Breast epithelium (tissue), 4 donors: ENCODE data around the gene TTC38. TPM values are rescaled to one million over a fixed set of nuclear protein-coding genes. Genes with fewer than 3 reads are reported as not detected.

Source experiments
- DNase-seq, 2 donors: peaks; one replicate each; pipeline ENCODE4 v3.0.0-alpha.2; 2019; ENCODE audit warnings: low spot score in 2 of 2
- H3K27ac ChIP-seq, 2 donors: fragments of 200-600 bp; sonication (generic) in 1 of 2; one replicate each; pipeline ENCODE4 v1.5.1; 2016 to 2019; ENCODE audit warnings: mild to moderate bottlenecking in 1 of 2
- H3K27me3 ChIP-seq, 2 donors: fragments of 200-600 bp; sonication (generic) in 1 of 2; one replicate each; pipeline versions ENCODE4 v1.5.1 to v1.6.0; 2017 to 2019; ENCODE audit warnings: control low read depth in 1 of 2, mild to moderate bottlenecking in 1 of 2
- H3K36me3 ChIP-seq: fragments of 200-600 bp; one replicate; pipeline ENCODE4 v1.5.1; 2019
- H3K4me1 ChIP-seq, 2 donors: fragments of 200-600 bp; sonication (generic); one replicate each; pipeline ENCODE4 v1.5.1; 2016 to 2019; ENCODE audit warnings: control low read depth in 1 of 2
- H3K4me3 ChIP-seq, 3 donors: fragments of 200-600 bp; sonication (generic); 1 replicate in 2 of 3; 2 replicates in 1 of 3; pipeline ENCODE4 v1.5.1; 2016 to 2019; ENCODE audit warnings: mild to moderate bottlenecking in 3 of 3, moderate library complexity in 2 of 3
- H3K9me3 ChIP-seq, 2 donors: fragments of 200-600 bp; sonication (generic) in 1 of 2; one replicate each; pipeline ENCODE4 v1.5.1; 2016 to 2019; ENCODE audit warnings: control low read depth in 1 of 2
- POLR2A ChIP-seq: fragments of 450-650 bp; IDR thresholded peaks from one replicate; pipeline ENCODE4 v1.6.1; 2016; ENCODE audit warnings: antibody characterized with exemption, mild to moderate bottlenecking, moderate library complexity
- POLR2AphosphoS5 ChIP-seq, 3 donors: sonication (generic); formaldehyde crosslinking; IDR thresholded peaks; one replicate each; pipeline ENCODE4 v1.6.1; 2017; ENCODE audit warnings: antibody characterized with exemption in 3 of 3
- intact Hi-C: fragments of 100-400 bp; cut with DNase I; formaldehyde crosslinking; loops from one replicate; pipeline ENCODE4 v1.15.1; 2023; ENCODE audit warnings: low total_unique reads
- total RNA-seq, 3 donors: library from RNA; depleted of rRNA; stranded (reverse); fragments of >200 nt; gene quantifications; one replicate each; pipeline ENCODE4 v1.1.0, GENCODE V29; 2016
- TF ChIP-seq, protein P1 (sequence below), 3 donors: fragments of 450-650 bp; IDR thresholded peaks; one replicate each; pipeline ENCODE4 v1.5.1; 2016 to 2017; ENCODE audit warnings: antibody characterized with exemption in 3 of 3, mild to moderate bottlenecking in 3 of 3, moderate library complexity in 3 of 3

TTC38 gene
- total RNA-seq, result 100 to 1,000 TPM in 1 of 3 donors, 10 to 100 TPM in 2; 55.6 to 115 (median 82.3) TPM

DNA sequence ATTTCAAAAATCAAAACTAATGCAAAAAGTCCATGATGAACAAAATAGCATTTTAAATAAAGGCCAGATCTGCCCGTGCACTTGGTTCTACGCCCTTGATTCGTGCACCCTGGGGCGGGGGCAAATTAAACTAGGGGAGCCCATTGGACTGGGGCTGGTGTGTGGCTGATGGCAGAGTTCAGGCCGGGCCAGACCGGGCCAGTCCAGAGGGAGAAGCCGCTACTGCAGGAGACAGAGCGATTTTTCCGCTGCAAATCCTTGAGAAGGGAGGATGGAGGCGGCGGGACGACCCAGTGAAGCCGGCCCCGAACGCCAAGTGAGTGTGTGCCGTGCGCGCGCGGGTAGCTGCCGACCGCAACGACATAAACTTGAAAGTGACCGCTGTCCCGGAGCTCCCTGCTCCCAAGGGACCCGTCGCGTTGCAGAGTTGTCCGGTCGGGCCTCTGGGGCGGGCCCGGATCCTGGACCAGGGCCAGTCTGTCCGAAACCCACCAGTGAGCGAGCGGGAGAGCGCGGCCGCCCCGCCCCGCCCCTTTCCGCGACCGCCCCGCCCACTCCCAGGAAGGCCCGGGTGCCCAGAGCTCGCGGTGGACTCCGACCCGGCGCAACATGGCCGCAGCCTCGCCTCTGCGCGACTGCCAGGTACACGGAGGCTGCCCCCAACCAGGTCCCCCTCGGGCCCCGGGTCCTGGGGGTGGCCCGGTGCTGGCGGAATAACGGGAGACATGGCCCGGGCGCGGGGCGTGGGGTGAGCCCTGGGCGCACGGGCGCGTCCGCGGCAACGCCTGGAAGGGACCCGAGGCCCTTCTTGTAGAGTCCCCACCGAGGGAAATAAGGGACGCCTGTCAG is at the start of gene TTC38:
Gene TTC38 (plus strand): TSS at position 578 of the 849 bp plus-strand sequence. CDS start 32 bp downstream, at position 610.
- no peaks in the 10 kb centered on the region for H3K27me3 ChIP-seq
- H3K4me1 ChIP-seq, result no peaks in the 10 kb centered on the region
- peak; percentile 82 to 92 for DNase-seq
- no peaks in the 10 kb centered on the region for H3K9me3 ChIP-seq
- no peaks in the 10 kb centered on the region for H3K36me3 ChIP-seq
- H3K27ac ChIP-seq, result peak within 1 kb of the TSS; percentile 70 to 81
- TF ChIP-seq POLR2AphosphoS5 (IDR thresholded peaks at IDR 0.05) (peak in 1 of 3 donors; percentile 82), POLR2A (no peak)
- intact Hi-C loops, result no loop called here
- H3K4me3 ChIP-seq, result peak within 1 kb of the TSS; percentile 62 to 82 (median 80)

DNA sequence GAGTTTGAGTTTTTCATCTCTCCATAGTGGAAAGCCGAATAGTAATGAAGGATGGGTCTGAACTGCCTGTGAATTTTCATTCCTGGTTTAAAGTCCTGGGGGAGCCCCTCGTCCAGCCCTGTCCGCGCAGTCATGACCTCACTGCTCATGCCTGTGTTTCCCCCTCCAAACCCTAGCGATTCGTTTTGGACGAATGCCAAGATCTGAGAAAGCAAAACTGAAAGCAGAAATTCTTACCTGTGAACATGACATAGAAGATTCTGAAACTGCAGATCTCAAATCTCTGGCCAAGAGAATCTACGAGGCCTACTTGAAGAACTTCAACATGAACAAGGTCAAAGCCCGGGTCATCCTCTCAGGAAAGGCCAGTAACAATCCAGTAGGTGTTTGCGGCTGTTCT is 48.2 kb upstream of the TTC38 start:
- Histone ChIP-seq H3K27ac (no peak overlapping the region), H3K4me1 (no peaks in the 10 kb centered on the region), H3K4me3 (no peak overlapping the region), H3K27me3 (no peaks in the 10 kb centered on the region), H3K36me3 (no peaks in the 10 kb centered on the region), H3K9me3 (no peaks in the 10 kb centered on the region)
- intact Hi-C loops, result loop anchor here (10.0 kb wide), 1 partner anchor 1065 kb away; no protein-coding TSS in a partner anchor
- DNase-seq, result no peak
- TF ChIP-seq, protein P1, sequence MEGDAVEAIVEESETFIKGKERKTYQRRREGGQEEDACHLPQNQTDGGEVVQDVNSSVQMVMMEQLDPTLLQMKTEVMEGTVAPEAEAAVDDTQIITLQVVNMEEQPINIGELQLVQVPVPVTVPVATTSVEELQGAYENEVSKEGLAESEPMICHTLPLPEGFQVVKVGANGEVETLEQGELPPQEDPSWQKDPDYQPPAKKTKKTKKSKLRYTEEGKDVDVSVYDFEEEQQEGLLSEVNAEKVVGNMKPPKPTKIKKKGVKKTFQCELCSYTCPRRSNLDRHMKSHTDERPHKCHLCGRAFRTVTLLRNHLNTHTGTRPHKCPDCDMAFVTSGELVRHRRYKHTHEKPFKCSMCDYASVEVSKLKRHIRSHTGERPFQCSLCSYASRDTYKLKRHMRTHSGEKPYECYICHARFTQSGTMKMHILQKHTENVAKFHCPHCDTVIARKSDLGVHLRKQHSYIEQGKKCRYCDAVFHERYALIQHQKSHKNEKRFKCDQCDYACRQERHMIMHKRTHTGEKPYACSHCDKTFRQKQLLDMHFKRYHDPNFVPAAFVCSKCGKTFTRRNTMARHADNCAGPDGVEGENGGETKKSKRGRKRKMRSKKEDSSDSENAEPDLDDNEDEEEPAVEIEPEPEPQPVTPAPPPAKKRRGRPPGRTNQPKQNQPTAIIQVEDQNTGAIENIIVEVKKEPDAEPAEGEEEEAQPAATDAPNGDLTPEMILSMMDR (IDR thresholded peaks at IDR 0.05), result no peak
- no peak for TF ChIP-seq POLR2A
- no peak for TF ChIP-seq POLR2AphosphoS5 (IDR thresholded peaks at IDR 0.05)

DNA sequence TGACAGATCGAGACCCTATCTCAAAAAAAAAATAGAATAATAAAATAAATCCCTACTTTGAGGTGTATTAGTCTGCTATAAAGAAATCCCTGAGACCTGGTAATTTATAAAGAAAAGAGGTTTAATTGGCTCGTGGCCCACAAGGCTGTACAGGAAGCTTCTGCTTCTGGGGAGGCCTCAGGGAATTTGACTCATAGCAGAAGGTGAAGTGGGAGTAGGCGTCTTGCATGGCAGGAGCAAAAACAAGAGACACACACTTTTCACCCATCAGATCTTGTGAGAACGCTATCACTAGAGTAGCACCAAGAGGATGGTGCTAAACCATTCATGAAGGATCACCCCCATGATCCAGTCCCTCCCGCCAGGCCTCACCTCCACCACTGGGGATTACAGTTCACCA is 46.9 kb upstream of the TTC38 start:
- Histone ChIP-seq H3K9me3 (no peaks in the 10 kb centered on the region), H3K36me3 (no peaks in the 10 kb centered on the region), H3K27ac (no peak overlapping the region), H3K4me1 (no peaks in the 10 kb centered on the region), H3K4me3 (no peak overlapping the region), H3K27me3 (no peaks in the 10 kb centered on the region)
- intact Hi-C loops, result no loop called here
- TF ChIP-seq POLR2AphosphoS5 (IDR thresholded peaks at IDR 0.05) (no peak), POLR2A (no peak)
- TF ChIP-seq, protein P1 (IDR thresholded peaks at IDR 0.05), result no peak
- DNase-seq, result no peak

DNA sequence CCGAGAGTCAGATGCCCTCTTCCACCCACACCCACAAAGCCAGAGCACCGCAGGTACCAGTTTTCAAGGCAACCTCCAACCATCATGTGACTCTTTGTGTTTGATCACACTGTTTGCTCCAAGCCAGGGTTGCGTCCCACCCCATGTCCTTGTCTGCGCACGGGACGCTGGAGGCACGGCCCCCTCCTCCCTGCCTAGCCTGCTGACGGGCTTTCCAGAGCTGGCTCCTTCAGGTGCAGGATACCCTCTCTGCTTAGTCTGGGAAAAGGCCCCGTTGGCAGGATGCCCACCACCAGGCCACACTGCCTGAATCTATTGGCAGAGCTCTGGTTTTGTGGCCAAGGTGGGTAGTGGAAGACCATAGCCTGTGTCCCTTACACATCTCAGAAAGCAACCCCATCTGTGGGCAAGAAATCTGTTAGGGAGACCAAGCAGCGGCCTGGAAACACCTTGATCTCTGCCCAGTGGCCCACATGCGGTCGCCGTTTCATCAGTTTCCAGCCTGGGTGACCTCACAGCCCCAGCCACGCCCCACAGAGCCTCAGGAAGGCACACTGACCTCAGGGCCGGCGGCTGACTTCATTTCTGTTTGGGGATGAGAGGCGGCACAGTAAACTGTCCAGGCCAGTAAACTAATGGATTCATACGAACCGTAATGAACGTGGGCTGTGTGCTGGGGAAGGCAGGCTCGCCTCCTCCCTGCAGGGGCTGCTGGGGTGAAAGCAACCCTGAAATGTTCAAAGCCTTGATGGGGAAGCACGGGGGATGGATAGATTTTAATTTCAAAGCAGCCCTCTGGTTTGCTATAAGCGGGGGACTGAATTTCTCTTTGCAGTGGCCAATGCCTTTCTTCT is 43.5 kb upstream of the TTC38 start:
- Histone ChIP-seq H3K27me3 (no peaks in the 10 kb centered on the region), H3K4me3 (no peak overlapping the region), H3K4me1 (no peaks in the 10 kb centered on the region), H3K27ac (peak overlapping the region in 1 of 2 donors; percentile 50), H3K36me3 (no peaks in the 10 kb centered on the region), H3K9me3 (no peaks in the 10 kb centered on the region)
- TF ChIP-seq POLR2A, result no peak
- intact Hi-C loops, result no loop called here
- no peak for DNase-seq

DNA sequence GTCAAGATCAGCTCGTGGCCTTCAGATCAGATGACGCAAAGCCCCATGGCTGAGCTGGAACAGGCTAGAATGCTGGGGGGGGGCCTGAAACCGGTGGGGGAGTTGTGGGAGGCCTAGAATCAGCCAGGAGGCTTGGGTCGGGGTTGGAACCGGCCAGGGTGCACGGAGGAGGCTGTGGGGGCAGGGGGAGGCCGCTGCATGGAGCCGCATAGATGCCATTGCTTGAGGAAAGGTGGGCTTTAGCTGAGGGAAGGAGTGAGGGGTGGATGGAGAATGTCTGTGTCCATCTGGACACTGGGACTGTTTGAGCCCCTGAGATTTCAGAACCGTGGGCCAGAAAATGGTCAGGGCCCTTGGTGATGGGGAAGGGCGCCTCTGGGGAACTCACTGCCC is 42.9 kb upstream of the TTC38 start:
- H3K36me3 ChIP-seq, result no peaks in the 10 kb centered on the region
- H3K27me3 ChIP-seq, result no peaks in the 10 kb centered on the region
- H3K4me3 ChIP-seq, result no peak overlapping the region
- TF ChIP-seq, protein P1 (IDR thresholded peaks at IDR 0.05), result no peak
- TF ChIP-seq POLR2A, result no peak
- TF ChIP-seq POLR2AphosphoS5 (IDR thresholded peaks at IDR 0.05), result no peak
- H3K27ac ChIP-seq, result peak overlapping the region in 1 of 2 donors; percentile 25
- intact Hi-C loops, result no loop called here
- DNase-seq, result no peak
- no peaks in the 10 kb centered on the region for H3K4me1 ChIP-seq
- no peaks in the 10 kb centered on the region for H3K9me3 ChIP-seq
